Measurements from ENCODE around the gene CLINT1.
A peak's percentile ranks its signal among the peaks of the same experiment; 100 is the strongest.
"Not testable (repeated sequence)": the region's sequence is repeated elsewhere in the genome, so short reads cannot be mapped to it uniquely, and the experiment has no call there.

CLINT1 gene

DNA sequence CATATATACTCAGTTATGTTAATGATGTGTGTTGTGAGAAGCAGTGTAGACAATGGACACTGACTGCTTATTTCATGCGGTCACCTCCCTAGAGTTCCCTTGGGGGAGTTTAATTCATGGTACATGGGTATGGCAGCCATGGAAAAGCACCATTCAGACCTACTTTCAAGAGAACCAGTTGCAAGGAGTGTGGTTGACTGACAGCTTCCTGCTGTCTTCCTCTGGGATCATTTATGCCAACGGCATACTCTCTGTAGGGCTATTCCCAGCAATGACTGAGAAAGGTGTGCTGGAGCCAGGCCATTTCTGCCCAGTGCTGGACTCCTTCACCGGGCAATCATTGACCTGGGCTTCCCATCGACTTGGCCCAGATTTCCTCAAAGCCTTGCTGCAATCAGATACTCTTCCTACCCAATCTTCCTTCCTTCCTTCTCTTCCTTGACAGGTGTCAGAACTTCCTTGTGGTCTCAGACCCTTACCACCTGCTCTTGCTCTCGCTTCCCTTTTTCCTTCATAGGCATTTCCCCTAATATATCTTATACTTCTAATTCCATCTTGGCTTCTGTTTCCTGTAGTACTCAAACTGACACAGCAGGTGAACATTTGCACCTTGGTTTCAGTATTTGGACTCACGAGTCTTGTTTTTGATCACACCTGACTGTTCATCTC is 3.4 kb upstream of the CLINT1 start:
- no peak for DNase-seq

- DNase-seq, result no peak
These were observed 2.2 kb upstream of the CLINT1 start for GRCh38 chr5:157860898-157861890.

GRCh38 chr5:157859227-157859575 is 256 bp upstream of the CLINT1 start:
- DNase-seq, result no peak

DNA sequence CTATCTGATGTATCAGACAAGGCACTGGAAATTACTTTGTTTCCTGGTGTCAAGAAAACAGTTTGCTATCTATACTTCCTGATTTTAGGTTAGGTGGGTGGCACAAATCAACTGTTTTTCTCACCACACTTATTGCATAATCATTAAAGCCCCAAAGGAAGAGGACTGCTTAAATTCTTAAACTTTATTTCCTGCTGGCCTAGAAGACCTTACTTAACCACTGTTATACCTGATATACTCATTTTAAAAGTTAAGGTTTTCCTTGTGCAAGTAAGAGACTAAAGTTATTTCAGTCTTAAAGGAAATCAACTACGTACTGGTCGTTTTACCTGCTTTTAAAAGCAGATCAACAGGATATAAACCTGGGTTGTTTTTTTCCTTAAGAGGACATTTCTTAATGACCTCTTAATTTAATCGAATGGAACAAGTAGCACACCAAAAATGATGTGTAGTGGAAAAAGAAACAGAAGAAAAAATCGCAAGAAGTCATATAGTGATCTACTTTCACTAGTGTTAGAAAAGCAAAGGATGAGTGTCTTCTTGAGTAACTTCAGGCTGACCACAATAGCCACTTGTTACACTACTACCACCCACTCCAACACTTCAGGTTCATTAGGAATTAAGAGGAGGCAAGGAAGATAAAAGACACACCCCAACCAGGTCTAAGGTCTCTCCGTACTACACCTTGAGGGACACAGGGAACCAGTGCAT is 974 bp downstream of the CLINT1 start:
- peak; percentile 92 for DNase-seq

GRCh38 chr5:157855404-157855994 is 3.4 kb downstream of the CLINT1 start:
- DNase-seq, result peak; percentile 25

DNA sequence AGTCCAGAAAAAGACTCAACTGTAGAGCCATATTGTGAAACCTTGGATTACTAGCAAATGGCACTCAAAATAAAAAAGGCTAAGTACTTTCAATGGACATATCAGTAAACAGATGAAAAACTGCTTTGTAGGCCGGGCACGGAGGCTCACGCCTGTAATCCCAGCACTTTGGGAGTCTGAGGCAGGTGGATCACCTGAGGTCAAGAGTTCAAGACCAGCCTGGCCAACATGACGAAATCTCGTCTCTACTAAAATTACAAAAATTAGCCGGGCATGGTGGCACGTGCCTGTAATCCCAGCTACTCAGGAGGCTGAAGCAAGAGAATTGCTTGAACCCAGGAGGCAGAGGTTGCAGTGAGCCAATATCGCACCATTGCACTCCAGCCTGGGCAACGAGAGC is 5.6 kb downstream of the CLINT1 start:
- DNase-seq, result not testable (repeated sequence)

DNA sequence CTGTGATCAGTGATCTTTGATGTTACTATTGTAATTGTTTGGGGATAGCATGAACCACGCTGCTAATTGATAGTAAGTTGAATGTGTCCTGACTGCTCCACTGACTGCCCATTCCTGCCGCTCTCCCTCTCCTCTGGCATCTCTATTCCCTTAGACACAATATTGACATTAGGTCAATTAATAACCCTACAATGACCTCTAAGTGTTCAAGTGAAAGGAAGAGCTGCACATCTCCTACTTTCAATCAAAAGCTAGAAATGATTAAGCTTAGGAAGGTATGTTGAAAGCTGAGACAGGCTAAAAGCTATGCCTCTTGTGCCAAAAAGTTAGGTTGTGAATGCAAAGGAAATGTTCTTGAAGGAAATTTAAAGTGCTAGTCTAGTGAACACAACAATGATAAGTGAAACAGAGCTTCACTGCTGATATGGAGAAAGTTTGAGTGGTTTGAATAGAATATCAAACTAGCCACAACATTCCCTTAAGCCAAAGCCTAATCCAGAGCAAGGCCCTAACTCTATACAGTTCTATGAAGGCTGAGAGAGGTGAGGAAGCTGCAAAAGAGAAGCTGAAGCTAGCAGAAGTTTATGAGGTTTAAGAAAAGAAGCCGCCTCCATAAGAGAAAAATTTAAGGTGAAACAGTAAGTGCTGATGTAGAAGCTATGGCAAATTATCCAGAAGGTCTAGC is 12.9 kb downstream of the CLINT1 start:
- DNase-seq, result no peak

- DNase-seq, result no peak
These were observed 16.2 kb downstream of the CLINT1 start for GRCh38 chr5:157842787-157843186.

GRCh38 chr5:157842185-157842584 is 16.8 kb downstream of the CLINT1 start:
- DNase-seq, result no peak

DNA sequence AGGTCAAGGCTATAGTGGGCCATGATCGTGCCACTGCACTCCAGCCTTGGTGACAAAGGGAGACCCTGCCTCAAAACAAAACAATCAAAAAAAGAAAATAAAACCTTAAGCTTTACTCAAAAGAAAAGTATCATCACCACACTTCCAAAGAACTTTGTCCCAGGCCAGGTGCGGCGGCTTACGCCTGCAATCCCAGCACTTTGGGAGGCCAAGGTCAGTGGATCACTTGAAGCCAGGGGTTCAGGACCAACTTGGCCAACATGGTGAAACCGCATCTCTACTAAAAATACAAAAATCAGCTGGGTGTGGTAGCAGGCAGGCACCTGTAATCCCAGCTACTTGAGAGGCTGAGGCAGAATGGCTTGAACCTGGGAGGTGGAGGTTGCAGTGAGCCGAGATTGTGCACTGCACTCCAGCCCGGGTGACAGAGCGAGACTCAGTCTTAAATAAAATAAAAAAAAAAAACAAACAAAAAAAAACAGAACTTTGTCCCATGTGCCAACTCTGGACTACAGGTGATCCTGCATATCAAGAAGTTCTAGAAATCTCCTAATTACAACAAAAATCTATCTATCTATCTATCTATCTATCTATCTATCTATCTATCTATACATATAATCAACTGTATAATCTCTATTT is 19.7 kb downstream of the CLINT1 start:
- DNase-seq, result no peak

- no peak for DNase-seq
These were observed 22.7 kb downstream of the CLINT1 start for GRCh38 chr5:157836121-157836753.

- no peak for DNase-seq
These were observed 23.9 kb downstream of the CLINT1 start for GRCh38 chr5:157835041-157835440.

- no peak for DNase-seq
These were observed 29.9 kb downstream of the CLINT1 start for GRCh38 chr5:157828944-157829639.

- peak; percentile 20 for DNase-seq
These were observed 30.6 kb downstream of the CLINT1 start for GRCh38 chr5:157828105-157828943.

GRCh38 chr5:157827423-157827822 is 31.5 kb downstream of the CLINT1 start:
- no peak for DNase-seq

GRCh38 chr5:157823655-157824054 is 35.3 kb downstream of the CLINT1 start:
- DNase-seq, result no peak

- DNase-seq, result no peak
These were observed 36.9 kb downstream of the CLINT1 start for GRCh38 chr5:157821822-157822622.

GRCh38 chr5:157821405-157821804 is 37.5 kb downstream of the CLINT1 start:
- DNase-seq, result no peak
